SK-N-MC (cell line): ENCODE measurements around the gene AFF2.

Experiments
- EZH2 ChIP-seq: fragments of 200-600 bp; sonication (generic); IDR thresholded peaks from one replicate; pipeline ENCODE4 v1.6.1; 2017; ENCODE audit warnings: antibody characterized with exemption
- FOXP2 ChIP-seq: optimal IDR thresholded peaks from 2 replicates; pipeline ENCODE3; 2011; ENCODE audit warnings: mild to moderate bottlenecking, moderate library complexity; ENCODE audit not compliant: insufficient read depth; ENCODE audit errors: extremely low read length, control extremely low read depth
- POLR2AphosphoS5 ChIP-seq: IDR thresholded peaks from 2 replicates; pipeline ENCODE4 v1.6.1; 2012; ENCODE audit warnings: mild to moderate bottlenecking, low read depth, low read length, borderline replicate concordance

DNA sequence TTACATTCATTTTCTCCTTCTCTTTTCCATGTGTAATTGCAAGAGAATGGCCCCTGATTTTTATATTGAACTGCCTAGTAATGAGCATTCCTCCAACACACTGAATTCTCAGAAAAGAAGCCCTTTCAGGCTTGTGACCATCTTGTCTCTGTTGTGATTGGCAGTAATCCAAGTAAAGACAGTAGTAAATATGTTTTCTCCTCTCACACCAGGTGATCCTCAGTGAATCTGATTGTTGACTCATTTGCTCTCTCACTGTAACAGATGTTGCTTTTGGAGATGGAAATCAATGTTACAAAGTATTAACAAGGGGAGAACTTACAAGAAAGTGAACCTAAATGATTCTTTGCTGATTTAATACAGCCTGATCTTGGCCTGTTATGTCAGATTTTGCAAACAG lies 271.0 kb downstream of the AFF2 start:
- TF ChIP-seq POLR2AphosphoS5, result no peak
- no peak for TF ChIP-seq EZH2
- TF ChIP-seq FOXP2, result no peak
